ENCODE data around the gene MAP4K5.

- TF ChIP-seq CTCF (IDR thresholded peaks at IDR 0.05) (no peak), POLR2A (IDR thresholded peaks at IDR 0.05) (no peak)
Measured at GRCh38 chr14:50528000-50528399, 4.4 kb downstream of the MAP4K5 start.
